GM12878 (cell line): ENCODE data around the gene SFI1. TPM values are rescaled to one million over a fixed set of nuclear protein-coding genes. Genes with fewer than 3 reads are reported as not detected.

Experiments used
- E2F4 ChIP-seq: IDR thresholded peaks from 2 replicates; pipeline ENCODE4 v1.6.1; 2012; ENCODE audit warnings: low read depth, low read length, improper control_type of control experiment
- RELA ChIP-seq: fragments of 450-650 bp; IDR thresholded peaks from 2 replicates; pipeline ENCODE4 v1.8.0; 2014; ENCODE audit warnings: borderline replicate concordance; ENCODE audit not compliant: partially characterized antibody
- SMAD1 ChIP-seq: fragments of 450-650 bp; IDR thresholded peaks from 2 replicates; pipeline ENCODE4 v1.6.1; 2018; ENCODE audit warnings: mild to moderate bottlenecking, low read depth; ENCODE audit not compliant: partially characterized antibody
- SMARCA5 ChIP-seq: fragments of 450-650 bp; IDR thresholded peaks from 2 replicates; pipeline ENCODE4 v1.6.1; 2017; ENCODE audit warnings: mild to moderate bottlenecking
- TAF1 ChIP-seq: IDR thresholded peaks from 2 replicates; pipeline ENCODE4 v1.6.1; 2011; ENCODE audit warnings: mild to moderate bottlenecking, low read depth, low read length, borderline replicate concordance
- USF2 ChIP-seq: IDR thresholded peaks from 2 replicates; pipeline ENCODE4 v1.6.1; 2011; ENCODE audit warnings: low read depth, low read length, improper control_type of control experiment, borderline replicate concordance
- ZSCAN29 ChIP-seq: fragments of 450-650 bp; IDR thresholded peaks from 2 replicates; pipeline ENCODE4 v1.6.1; 2017; ENCODE audit warnings: mild to moderate bottlenecking, moderate library complexity
- polyA plus RNA-seq, 11 experiments: library from polyadenylated mRNA; depleted of rRNA in 4 of 11; unstranded in 6 of 11; stranded (reverse) in 5 of 11; fragments of >200 nt; fragmentation: Nextera tagmentation in 4 of 11; fragmentation: Illumina TruSeq in 1 of 11; extraction: Ambion mirVana in 4 of 11; extraction: Trizol in 1 of 11; gene quantifications; 1 replicate in 1 of 11; 2 replicates in 10 of 11; pipeline versions ENCODE4 v1.2.1 to v1.2.3, GENCODE V29; 2011 to 2016; ENCODE audit warnings: inconsistent platforms in 2 of 11, missing spikeins in 2 of 11, low read depth in 1 of 11
- total RNA-seq, 4 experiments: library from RNA; depleted of rRNA in 3 of 4; stranded (reverse); fragments of >200 nt in 3 of 4; fragmentation: Illumina TruSeq in 1 of 4; extraction: Trizol in 1 of 4; gene quantifications; 2 replicates each; pipeline versions ENCODE4 v1.2.1 to v1.2.3, GENCODE V29; 2013 to 2021
- TF ChIP-seq, protein P1 (sequence below): IDR thresholded peaks from 2 replicates; pipeline ENCODE4 v1.6.1; 2012; ENCODE audit warnings: improper control_type of control experiment, low read depth, low read length; ENCODE audit not compliant: insufficient replicate concordance

Gene SFI1
- total and polyA plus RNA-seq, 10 of the 15 experiments (the other 5 are each of a cell fraction or from before 2014, with no cell fraction given), result 6.3 to 70.1 (median 30.4) TPM

- TF ChIP-seq E2F4, result no peak
- no peak for TF ChIP-seq TAF1
- TF ChIP-seq USF2, result no peak
- TF ChIP-seq SMARCA5, result no peak
- no peak for TF ChIP-seq SMAD1
- TF ChIP-seq, protein P1, sequence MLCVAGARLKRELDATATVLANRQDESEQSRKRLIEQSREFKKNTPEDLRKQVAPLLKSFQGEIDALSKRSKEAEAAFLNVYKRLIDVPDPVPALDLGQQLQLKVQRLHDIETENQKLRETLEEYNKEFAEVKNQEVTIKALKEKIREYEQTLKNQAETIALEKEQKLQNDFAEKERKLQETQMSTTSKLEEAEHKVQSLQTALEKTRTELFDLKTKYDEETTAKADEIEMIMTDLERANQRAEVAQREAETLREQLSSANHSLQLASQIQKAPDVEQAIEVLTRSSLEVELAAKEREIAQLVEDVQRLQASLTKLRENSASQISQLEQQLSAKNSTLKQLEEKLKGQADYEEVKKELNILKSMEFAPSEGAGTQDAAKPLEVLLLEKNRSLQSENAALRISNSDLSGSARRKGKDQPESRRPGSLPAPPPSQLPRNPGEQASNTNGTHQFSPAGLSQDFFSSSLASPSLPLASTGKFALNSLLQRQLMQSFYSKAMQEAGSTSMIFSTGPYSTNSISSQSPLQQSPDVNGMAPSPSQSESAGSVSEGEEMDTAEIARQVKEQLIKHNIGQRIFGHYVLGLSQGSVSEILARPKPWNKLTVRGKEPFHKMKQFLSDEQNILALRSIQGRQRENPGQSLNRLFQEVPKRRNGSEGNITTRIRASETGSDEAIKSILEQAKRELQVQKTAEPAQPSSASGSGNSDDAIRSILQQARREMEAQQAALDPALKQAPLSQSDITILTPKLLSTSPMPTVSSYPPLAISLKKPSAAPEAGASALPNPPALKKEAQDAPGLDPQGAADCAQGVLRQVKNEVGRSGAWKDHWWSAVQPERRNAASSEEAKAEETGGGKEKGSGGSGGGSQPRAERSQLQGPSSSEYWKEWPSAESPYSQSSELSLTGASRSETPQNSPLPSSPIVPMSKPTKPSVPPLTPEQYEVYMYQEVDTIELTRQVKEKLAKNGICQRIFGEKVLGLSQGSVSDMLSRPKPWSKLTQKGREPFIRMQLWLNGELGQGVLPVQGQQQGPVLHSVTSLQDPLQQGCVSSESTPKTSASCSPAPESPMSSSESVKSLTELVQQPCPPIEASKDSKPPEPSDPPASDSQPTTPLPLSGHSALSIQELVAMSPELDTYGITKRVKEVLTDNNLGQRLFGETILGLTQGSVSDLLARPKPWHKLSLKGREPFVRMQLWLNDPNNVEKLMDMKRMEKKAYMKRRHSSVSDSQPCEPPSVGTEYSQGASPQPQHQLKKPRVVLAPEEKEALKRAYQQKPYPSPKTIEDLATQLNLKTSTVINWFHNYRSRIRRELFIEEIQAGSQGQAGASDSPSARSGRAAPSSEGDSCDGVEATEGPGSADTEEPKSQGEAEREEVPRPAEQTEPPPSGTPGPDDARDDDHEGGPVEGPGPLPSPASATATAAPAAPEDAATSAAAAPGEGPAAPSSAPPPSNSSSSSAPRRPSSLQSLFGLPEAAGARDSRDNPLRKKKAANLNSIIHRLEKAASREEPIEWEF, result no peak
- TF ChIP-seq ZSCAN29, result no peak
- TF ChIP-seq RELA, result no peak
Measured at GRCh38 chr22:31651664-31652063, 155.3 kb downstream of the SFI1 start (continued).
